PC-3 (cell line): ENCODE data around the gene CLOCK. TPM values are rescaled to one million over a fixed set of nuclear protein-coding genes. Genes with fewer than 3 reads are reported as not detected.

Source experiments
- ATAC-seq: fragments of 200-7000 bp; cut with Tn5 transposase; 2 replicates; pipeline ENCODE4 v1.9.1; 2020; ENCODE audit warnings: mild to moderate bottlenecking, moderate library complexity
- BruUV-seq: library from RNA; stranded (reverse); fragments of 400-500 nt; replicated peaks from 2 replicates; lab custom pipeline; 2021; lab: Mats Ljungman, UMichigan
- CTCF ChIA-PET: fragments of 300-600 bp; sonication (Branson Sonifier 250); formaldehyde crosslinking; loops from one replicate; lab custom pipeline; 2022; ENCODE audit warnings: antibody characterized with exemption; lab: Charles Lee
- POLR2A ChIA-PET: fragments of 300-600 bp; sonication (Branson Sonifier 250); formaldehyde crosslinking; loops from one replicate; lab custom pipeline; 2022; ENCODE audit warnings: antibody characterized with exemption; ENCODE audit not compliant: unreplicated experiment; lab: Charles Lee
- DNase-seq: peaks from one replicate; pipeline ENCODE4 v3.0.0-alpha.2; 2015
- H2AFZ ChIP-seq: fragments of 300-600 bp; sonication (generic); 2 replicates; pipeline ENCODE4 v1.6.0; 2016; ENCODE audit warnings: antibody characterized with exemption, low read length
- H3F3A ChIP-seq: fragments of 300-600 bp; sonication (generic); one replicate; pipeline ENCODE4 v1.6.0; 2017; ENCODE audit warnings: antibody characterized with exemption, low read length, control low read depth, mild to moderate bottlenecking; ENCODE audit not compliant: unreplicated experiment
- H3K27ac ChIP-seq: fragments of 300-600 bp; sonication (generic); 2 replicates; pipeline ENCODE4 v1.5.1; 2016; ENCODE audit warnings: mild to moderate bottlenecking, low read length
- H3K27me3 ChIP-seq: fragments of 300-600 bp; sonication (generic); 2 replicates; pipeline ENCODE4 v1.6.1; 2016; ENCODE audit warnings: low read length, mixed read lengths
- H3K36me3 ChIP-seq: fragments of 300-600 bp; sonication (generic); 2 replicates; pipeline ENCODE4 v1.6.1; 2016; ENCODE audit warnings: low read depth, mixed run types, low read length, mixed read lengths
- H3K4me1 ChIP-seq: fragments of 300-600 bp; sonication (generic); 2 replicates; pipeline ENCODE4 v1.5.1; 2016; ENCODE audit warnings: low read length; ENCODE audit not compliant: insufficient read depth
- H3K4me2 ChIP-seq: fragments of 300-600 bp; sonication (generic); 2 replicates; pipeline ENCODE4 v1.6.0; 2016; ENCODE audit warnings: low read length
- H3K4me3 ChIP-seq: fragments of 300-600 bp; sonication (generic); 2 replicates; pipeline ENCODE4 v1.5.1; 2016; ENCODE audit warnings: mild to moderate bottlenecking, low read length, mixed read lengths
- H3K79me2 ChIP-seq: fragments of 300-600 bp; sonication (generic); 2 replicates; pipeline ENCODE4 v1.6.1; 2017; ENCODE audit warnings: low read length, mixed read lengths
- H3K9ac ChIP-seq: fragments of 300-600 bp; sonication (generic); 2 replicates; pipeline ENCODE4 v1.6.0; 2016; ENCODE audit warnings: mild to moderate bottlenecking, low read length
- H3K9me2 ChIP-seq: fragments of 300-600 bp; sonication (generic); replicated peaks from 2 replicates; pipeline ENCODE4 v1.6.1; 2016; ENCODE audit warnings: mixed run types, low read length, mixed read lengths
- H3K9me3 ChIP-seq: fragments of 300-600 bp; sonication (generic); 2 replicates; pipeline ENCODE4 v1.6.1; 2016; ENCODE audit warnings: low read length, mixed read lengths
- H4K20me1 ChIP-seq: fragments of 300-600 bp; sonication (generic); 2 replicates; pipeline ENCODE4 v1.6.1; 2016; ENCODE audit warnings: low read length, mixed read lengths
- EZH2 ChIP-seq: fragments of 300-600 bp; sonication (generic); IDR thresholded peaks from one replicate; pipeline ENCODE4 v1.6.1; 2017; ENCODE audit warnings: antibody characterized with exemption, mild to moderate bottlenecking, low read length; ENCODE audit not compliant: unreplicated experiment
- EZH2phosphoT487 ChIP-seq: fragments of 300-600 bp; sonication (generic); IDR thresholded peaks from 2 replicates; pipeline ENCODE4 v1.6.1; 2018; ENCODE audit warnings: mild to moderate bottlenecking, antibody characterized with exemption, low read length, borderline replicate concordance
- intact Hi-C: fragments of 100-400 bp; cut with micrococcal nuclease; formaldehyde crosslinking; loops from 2 replicates; pipeline ENCODE4 v1.9.0; 2023
- total RNA-seq: library from RNA; depleted of rRNA; stranded (reverse); fragments of >200 nt; gene quantifications from 2 replicates; pipeline ENCODE4 v1.2.3, GENCODE V29; 2014
- TF ChIP-seq, protein P1 (sequence below): fragments of 300-600 bp; sonication (generic); conservative IDR thresholded peaks from 2 replicates; pipeline ENCODE4 v1.5.1; 2017; ENCODE audit warnings: antibody characterized with exemption, low read depth, mild to moderate bottlenecking, low read length

CLOCK gene
- total RNA-seq, 1 experiment from 2014 or later = 39.7 TPM

- Histone ChIP-seq H2AFZ (no peak overlapping the region), H3K4me2 (peak overlapping the region; percentile 6; the same call in 1 of the 2 replicates), H3K4me3 (no peak overlapping the region), H3K9ac (no peak overlapping the region), H3K4me1 (peaks cover 14% of the 10 kb centered on the region), H3K27me3 (no peaks in the 10 kb centered on the region), H3K27ac (no peak overlapping the region), H3F3A (no peaks in the 10 kb centered on the region), H3K36me3 (no peaks in the 10 kb centered on the region), H3K9me2 (no peaks in the 10 kb centered on the region), H4K20me1 (no peaks in the 10 kb centered on the region), H3K79me2 (no peaks in the 10 kb centered on the region), H3K9me3 (no peaks in the 10 kb centered on the region)
- ATAC-seq (peak; percentile 64), DNase-seq (peak; percentile 49)
- BruUV-seq = no TSS peak
- intact Hi-C loops = no loop called here
- POLR2A ChIA-PET = no interaction called here
- no peak for TF ChIP-seq EZH2phosphoT487
- TF ChIP-seq EZH2 = no peak
- TF ChIP-seq, protein P1, sequence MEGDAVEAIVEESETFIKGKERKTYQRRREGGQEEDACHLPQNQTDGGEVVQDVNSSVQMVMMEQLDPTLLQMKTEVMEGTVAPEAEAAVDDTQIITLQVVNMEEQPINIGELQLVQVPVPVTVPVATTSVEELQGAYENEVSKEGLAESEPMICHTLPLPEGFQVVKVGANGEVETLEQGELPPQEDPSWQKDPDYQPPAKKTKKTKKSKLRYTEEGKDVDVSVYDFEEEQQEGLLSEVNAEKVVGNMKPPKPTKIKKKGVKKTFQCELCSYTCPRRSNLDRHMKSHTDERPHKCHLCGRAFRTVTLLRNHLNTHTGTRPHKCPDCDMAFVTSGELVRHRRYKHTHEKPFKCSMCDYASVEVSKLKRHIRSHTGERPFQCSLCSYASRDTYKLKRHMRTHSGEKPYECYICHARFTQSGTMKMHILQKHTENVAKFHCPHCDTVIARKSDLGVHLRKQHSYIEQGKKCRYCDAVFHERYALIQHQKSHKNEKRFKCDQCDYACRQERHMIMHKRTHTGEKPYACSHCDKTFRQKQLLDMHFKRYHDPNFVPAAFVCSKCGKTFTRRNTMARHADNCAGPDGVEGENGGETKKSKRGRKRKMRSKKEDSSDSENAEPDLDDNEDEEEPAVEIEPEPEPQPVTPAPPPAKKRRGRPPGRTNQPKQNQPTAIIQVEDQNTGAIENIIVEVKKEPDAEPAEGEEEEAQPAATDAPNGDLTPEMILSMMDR = no peak
- CTCF ChIA-PET = no interaction called here
These were observed 161.5 kb downstream of the CLOCK start for GRCh38 chr4:55385201-55385649.

GRCh38 chr4:55382488-55383003 lies 164.2 kb downstream of the CLOCK start:
- BruUV-seq = no TSS peak
- no peak overlapping the region for H3K4me3 ChIP-seq
- H3K27ac ChIP-seq = no peak overlapping the region
- CTCF ChIA-PET = no interaction called here
- H3F3A ChIP-seq = no peaks in the 10 kb centered on the region
- no peak for DNase-seq
- H3K4me1 ChIP-seq = peaks cover 32% of the 10 kb centered on the region
- intact Hi-C loops = no loop called here
- no peak overlapping the region for H3K9ac ChIP-seq
- H3K4me2 ChIP-seq = no peak overlapping the region
- no peaks in the 10 kb centered on the region for H3K9me2 ChIP-seq
- POLR2A ChIA-PET = no interaction called here
- ATAC-seq = no peak
- TF ChIP-seq EZH2phosphoT487 (no peak), EZH2 (no peak)
- TF ChIP-seq, protein P1 = no peak
- H3K36me3 ChIP-seq = no peaks in the 10 kb centered on the region
- no peaks in the 10 kb centered on the region for H3K79me2 ChIP-seq
- H3K27me3 ChIP-seq = no peaks in the 10 kb centered on the region
- no peaks in the 10 kb centered on the region for H3K9me3 ChIP-seq
- no peak overlapping the region for H2AFZ ChIP-seq
- H4K20me1 ChIP-seq = no peaks in the 10 kb centered on the region

GRCh38 chr4:55381502-55381901 lies 165.2 kb downstream of the CLOCK start:
- H3K9ac ChIP-seq = no peak overlapping the region
- DNase-seq (no peak), ATAC-seq (no peak)
- H3K27ac ChIP-seq = no peak overlapping the region
- no peaks in the 10 kb centered on the region for H3K9me3 ChIP-seq
- intact Hi-C loops = no loop called here
- no peaks in the 10 kb centered on the region for H3K36me3 ChIP-seq
- H3K4me1 ChIP-seq = peaks cover 32% of the 10 kb centered on the region
- H3F3A ChIP-seq = no peaks in the 10 kb centered on the region
- no peak overlapping the region for H3K4me2 ChIP-seq
- no peaks in the 10 kb centered on the region for H3K9me2 ChIP-seq
- H3K27me3 ChIP-seq = no peaks in the 10 kb centered on the region
- BruUV-seq = no TSS peak
- CTCF ChIA-PET = no interaction called here
- H3K79me2 ChIP-seq = no peaks in the 10 kb centered on the region
- no peaks in the 10 kb centered on the region for H4K20me1 ChIP-seq
- POLR2A ChIA-PET = no interaction called here
- H3K4me3 ChIP-seq = no peak overlapping the region
- TF ChIP-seq EZH2 = no peak
- TF ChIP-seq EZH2phosphoT487 = no peak
- TF ChIP-seq, protein P1 = no peak
- H2AFZ ChIP-seq = no peak overlapping the region
